RWPE1 (cell line): ENCODE data around the gene SMARCB1.

Experiments
- CTCF ChIA-PET: fragments of 350-600 bp; sonication (Branson Sonifier 250); formaldehyde crosslinking; extraction: SDS; loops from one replicate; lab custom pipeline; 2021; lab: Yijun Ruan, JAX
- POLR2A ChIA-PET: fragments of 400-600 bp; formaldehyde crosslinking; extraction: SDS; loops from one replicate; lab custom pipeline; 2020; ENCODE audit warnings: antibody characterized with exemption; ENCODE audit not compliant: low non-redundant PET; lab: Yijun Ruan, JAX
- DNase-seq: peaks from one replicate; pipeline ENCODE4 v3.0.0; 2012; ENCODE audit warnings: low spot score
- H3K27ac ChIP-seq: fragments of 450-650 bp; 2 replicates; pipeline ENCODE4 v1.5.1; 2017
- TF ChIP-seq, protein P1 (sequence below): fragments of 450-650 bp; conservative IDR thresholded peaks from 2 replicates; pipeline ENCODE4 v1.5.1; 2017; ENCODE audit warnings: low read depth, mild to moderate bottlenecking

The SMARCB1 gene

DNA sequence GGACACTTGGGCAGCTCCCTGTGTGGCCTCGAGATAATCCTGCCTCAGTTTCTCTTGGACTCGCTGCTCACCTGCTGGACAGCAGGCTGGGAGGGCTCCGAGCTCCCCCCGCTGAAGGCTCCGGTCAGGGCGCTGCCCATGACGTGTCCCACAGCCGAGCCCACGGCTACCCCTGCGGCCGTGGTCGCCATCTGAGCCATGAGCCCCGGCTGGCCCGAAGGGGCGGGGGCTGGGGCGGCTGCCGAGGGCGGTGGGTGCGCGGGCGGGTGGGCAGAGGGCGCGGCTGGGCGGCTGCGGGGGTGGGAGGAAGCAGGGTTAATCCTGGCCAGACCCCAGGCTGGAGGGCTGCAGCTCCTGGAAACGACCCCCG is 19.5 kb upstream of the SMARCB1 start:
- peak overlapping the region; percentile 82 for H3K27ac ChIP-seq
- POLR2A ChIA-PET, result no interaction called here
- no peak for DNase-seq
- CTCF ChIA-PET, result interaction anchor here (0.9 to 1.7 kb wide), 2 partner anchors 22 to 82 kb away, joined by 4 to 7 read pairs; no protein-coding TSS in a partner anchor
- TF ChIP-seq, protein P1, sequence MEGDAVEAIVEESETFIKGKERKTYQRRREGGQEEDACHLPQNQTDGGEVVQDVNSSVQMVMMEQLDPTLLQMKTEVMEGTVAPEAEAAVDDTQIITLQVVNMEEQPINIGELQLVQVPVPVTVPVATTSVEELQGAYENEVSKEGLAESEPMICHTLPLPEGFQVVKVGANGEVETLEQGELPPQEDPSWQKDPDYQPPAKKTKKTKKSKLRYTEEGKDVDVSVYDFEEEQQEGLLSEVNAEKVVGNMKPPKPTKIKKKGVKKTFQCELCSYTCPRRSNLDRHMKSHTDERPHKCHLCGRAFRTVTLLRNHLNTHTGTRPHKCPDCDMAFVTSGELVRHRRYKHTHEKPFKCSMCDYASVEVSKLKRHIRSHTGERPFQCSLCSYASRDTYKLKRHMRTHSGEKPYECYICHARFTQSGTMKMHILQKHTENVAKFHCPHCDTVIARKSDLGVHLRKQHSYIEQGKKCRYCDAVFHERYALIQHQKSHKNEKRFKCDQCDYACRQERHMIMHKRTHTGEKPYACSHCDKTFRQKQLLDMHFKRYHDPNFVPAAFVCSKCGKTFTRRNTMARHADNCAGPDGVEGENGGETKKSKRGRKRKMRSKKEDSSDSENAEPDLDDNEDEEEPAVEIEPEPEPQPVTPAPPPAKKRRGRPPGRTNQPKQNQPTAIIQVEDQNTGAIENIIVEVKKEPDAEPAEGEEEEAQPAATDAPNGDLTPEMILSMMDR, result no peak

DNA sequence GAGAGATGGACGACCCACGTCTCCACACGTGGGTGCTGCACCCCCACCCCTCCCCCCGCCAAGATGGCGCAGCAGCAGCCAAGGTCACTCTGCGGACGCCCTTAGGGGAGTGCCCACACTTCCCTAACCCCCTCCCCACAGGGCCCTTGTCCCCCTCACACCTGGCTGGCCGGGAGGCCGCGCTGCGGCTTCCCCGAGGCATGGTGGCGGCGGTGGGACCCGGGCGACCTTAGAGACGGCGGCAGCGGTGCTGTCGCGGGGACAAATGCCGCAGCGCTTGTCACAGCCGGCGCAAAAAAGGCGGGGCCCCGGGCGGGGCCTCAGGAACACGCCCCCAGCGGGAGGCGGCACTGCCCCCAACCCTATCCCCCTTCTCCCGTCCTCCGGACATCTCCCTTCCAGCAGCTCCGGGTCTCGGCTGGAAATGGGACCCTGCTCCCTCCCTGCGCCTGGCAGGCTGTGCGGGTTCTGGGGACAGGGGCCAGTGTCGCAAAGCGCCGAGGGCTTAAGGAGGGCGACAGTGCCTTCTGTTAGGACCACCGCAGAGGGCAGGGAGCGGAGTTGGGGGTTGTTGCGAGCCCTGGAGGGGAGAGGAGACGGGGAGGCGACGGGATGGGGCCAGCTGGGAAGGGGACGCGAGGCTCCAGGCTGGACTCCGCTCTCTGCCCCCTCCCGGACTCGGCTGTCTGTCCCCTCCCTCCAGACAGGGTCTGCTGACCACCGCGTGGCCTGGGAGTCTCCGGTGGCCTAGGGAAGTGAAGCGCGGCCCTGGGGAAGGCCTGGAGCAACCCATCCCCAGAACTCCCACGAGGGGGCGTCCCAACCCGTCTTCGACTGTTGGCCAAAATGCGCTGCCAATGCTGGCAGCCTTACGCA is 18.9 kb upstream of the SMARCB1 start, which contains the start of gene CHCHD10:
CHCHD10 (minus strand) TSS at position 300 of the 876 bp plus-strand sequence; CDS start at position 202, 98 bp downstream.
- H3K27ac ChIP-seq, result peak within 1 kb of the TSS; percentile 82
- ChIA-PET POLR2A (interaction anchor here (0.7 kb wide), 1 partner anchor 10 kb away, joined by 3 read pairs; no protein-coding TSS in a partner anchor), CTCF (interaction anchor here (0.6 to 1.7 kb wide), 3 partner anchors 21 to 234 kb away, joined by 3 to 7 read pairs (median 4); no protein-coding TSS in a partner anchor)
- TF ChIP-seq, protein P1, result peak; percentile 78
- peak; percentile 52 for DNase-seq

DNA sequence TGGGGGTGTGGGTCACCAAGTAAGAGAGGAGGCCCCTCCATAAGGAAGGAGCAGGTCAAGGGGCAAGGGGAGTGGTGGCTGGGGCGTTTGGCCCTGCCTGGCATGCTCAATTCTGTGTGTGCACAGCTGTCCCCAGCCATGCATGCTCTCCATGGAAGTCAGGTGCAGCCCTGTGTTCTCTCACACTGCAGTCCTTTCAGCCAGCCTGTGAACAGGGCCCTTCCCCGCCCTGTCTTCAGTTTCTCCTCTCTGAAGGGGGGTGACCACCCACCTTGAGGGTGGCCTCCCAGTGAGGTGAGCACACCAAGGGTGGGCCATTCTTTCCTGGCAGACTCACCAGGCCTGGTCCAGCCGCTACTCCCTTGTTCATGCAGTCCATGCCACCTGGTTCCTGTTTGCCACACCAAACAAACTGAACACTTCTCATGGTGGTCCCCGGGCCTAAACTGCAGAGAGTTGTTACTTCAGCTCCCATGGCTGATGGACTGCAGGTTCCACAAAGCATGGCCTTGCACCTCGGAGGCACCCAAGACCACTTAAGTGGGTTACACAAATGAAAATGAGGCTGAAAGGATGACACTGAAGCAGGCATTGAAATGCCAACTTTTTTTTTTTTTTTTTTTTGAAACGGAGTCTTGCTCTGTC is 17.3 kb upstream of the SMARCB1 start:
- POLR2A ChIA-PET, result no interaction called here
- TF ChIP-seq, protein P1, result no peak
- H3K27ac ChIP-seq, result peak overlapping the region; percentile 82
- CTCF ChIA-PET, result no interaction called here
- DNase-seq, result no peak

DNA sequence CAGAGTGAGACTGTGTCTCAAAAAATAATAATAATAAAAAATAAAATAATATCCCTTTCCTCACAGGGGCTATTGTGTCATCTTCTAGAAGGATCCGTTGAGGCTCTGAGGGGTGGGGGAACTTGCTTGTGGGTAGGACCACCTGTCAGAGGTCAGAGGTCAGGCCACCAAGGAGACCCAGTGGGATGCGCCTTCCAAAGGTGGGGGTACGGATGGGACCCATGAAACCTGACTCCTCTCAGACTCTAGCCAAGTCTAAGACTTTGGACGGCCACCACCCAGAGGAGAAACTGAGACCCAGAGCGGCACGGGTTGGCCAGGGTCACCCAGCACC is 14.5 kb upstream of the SMARCB1 start:
- ChIA-PET CTCF (no interaction called here), POLR2A (no interaction called here)
- TF ChIP-seq, protein P1, result no peak
- DNase-seq, result no peak
- peak overlapping the region; percentile 20 for H3K27ac ChIP-seq

DNA sequence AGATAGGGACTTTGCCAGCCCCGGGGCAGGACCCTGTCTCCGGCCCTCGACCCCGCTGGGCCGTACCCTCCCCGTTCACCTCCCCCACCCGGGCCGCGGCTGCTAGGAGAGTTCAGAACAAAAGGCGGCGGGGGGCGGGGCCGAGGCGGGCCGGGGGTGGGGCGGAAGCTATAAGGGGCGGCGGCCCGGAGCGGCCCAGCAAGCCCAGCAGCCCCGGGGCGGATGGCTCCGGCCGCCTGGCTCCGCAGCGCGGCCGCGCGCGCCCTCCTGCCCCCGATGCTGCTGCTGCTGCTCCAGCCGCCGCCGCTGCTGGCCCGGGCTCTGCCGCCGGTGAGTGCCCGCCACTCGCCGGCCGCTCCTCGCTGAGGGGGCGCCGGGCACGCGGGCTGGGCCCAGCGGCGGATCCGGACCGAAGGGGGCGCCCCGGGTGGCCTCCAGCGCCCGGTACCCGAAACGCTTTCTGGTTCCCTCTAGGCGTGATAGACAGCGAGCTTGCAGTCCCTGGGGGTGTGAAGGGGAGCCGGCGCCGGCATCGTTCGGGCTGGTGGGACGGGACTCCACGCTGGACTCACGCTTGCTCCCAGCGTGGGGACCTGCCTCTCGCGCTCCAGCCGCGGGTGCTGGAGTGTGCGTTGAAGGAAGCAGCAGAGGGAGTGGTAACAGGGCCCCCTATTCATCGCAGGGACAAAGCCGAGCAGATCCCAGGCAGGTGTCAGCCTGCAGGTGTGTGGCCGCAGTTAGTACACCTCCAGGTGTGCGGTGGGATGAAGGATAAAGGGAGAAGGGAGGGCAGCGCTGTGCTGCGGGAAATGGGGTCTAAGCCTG is 13.9 kb upstream of the SMARCB1 start, which contains the start of gene MMP11:
MMP11 (plus strand) TSS at position 201 of the 825 bp plus-strand sequence; CDS start at position 223, 22 bp downstream.
- POLR2A ChIA-PET, result no interaction called here
- DNase-seq, result peak; percentile 44
- TF ChIP-seq, protein P1, result 0 out of 2 replicates have a peak, but pooled peaks have one; percentile 13
- CTCF ChIA-PET, result no interaction called here
- H3K27ac ChIP-seq, result peak within 1 kb of the TSS; percentile 20
